Panc1 (cell line): Measurements from ENCODE around the gene TMEM235. TPM values are rescaled to one million over a fixed set of nuclear protein-coding genes. Genes with fewer than 3 reads are reported as not detected.

Experiments
- ATAC-seq: fragments of 200-7000 bp; cut with Tn5 transposase; 2 replicates; pipeline ENCODE4 v1.9.1; 2020; ENCODE audit warnings: mild to moderate bottlenecking, moderate library complexity
- BruUV-seq: library from RNA; stranded (reverse); fragments of 400-500 nt; replicated peaks from 2 replicates; lab custom pipeline; 2021; lab: Mats Ljungman, UMichigan
- CTCF ChIA-PET: fragments of 300-600 bp; sonication (Branson Sonifier 250); formaldehyde crosslinking; loops from one replicate; lab custom pipeline; 2022; ENCODE audit warnings: antibody characterized with exemption; lab: Charles Lee
- POLR2A ChIA-PET: fragments of 300-600 bp; sonication (Branson Sonifier 250); formaldehyde crosslinking; loops from one replicate; lab custom pipeline; 2022; ENCODE audit warnings: antibody characterized with exemption; lab: Charles Lee
- DNase-seq: peaks from one replicate; pipeline ENCODE4 v3.0.0-alpha.2; 2010; ENCODE audit warnings: low read depth, low spot score
- H3K27ac ChIP-seq: 2 replicates; pipeline ENCODE4 v1.5.1; 2011; ENCODE audit warnings: mild to moderate bottlenecking, low read length, inconsistent platforms
- H3K27me3 ChIP-seq: fragments of 200-500 bp; sonication (Bioruptor generic); 2 replicates; pipeline ENCODE4 v1.6.0; 2014; ENCODE audit warnings: low read length, inconsistent platforms; ENCODE audit not compliant: control insufficient read depth, insufficient read depth
- H3K36me3 ChIP-seq: fragments of 200-500 bp; sonication (Bioruptor generic); 2 replicates; pipeline ENCODE4 v1.5.1; 2014; ENCODE audit warnings: inconsistent platforms, mild to moderate bottlenecking, low read length, moderate library complexity; ENCODE audit not compliant: control insufficient read depth, insufficient read depth
- H3K4me1 ChIP-seq: 2 replicates; pipeline ENCODE4 v1.5.1; 2011; ENCODE audit warnings: inconsistent platforms, mild to moderate bottlenecking, low read length, moderate library complexity; ENCODE audit not compliant: control insufficient read depth, insufficient read depth
- H3K4me3 ChIP-seq, 2 experiments: 2 replicates each; pipeline ENCODE4 v1.5.1; 2011 to 2012; ENCODE audit warnings: low read depth in 2 of 2, low read length in 2 of 2, mild to moderate bottlenecking in 2 of 2, inconsistent platforms in 1 of 2, moderate library complexity in 1 of 2
- H3K9me3 ChIP-seq: fragments of 200-500 bp; sonication (Bioruptor generic); 2 replicates; pipeline ENCODE4 v1.5.1; 2014; ENCODE audit warnings: low read depth, mild to moderate bottlenecking, inconsistent platforms, low read length, moderate library complexity; ENCODE audit not compliant: control insufficient read depth, insufficient read depth
- POLR2AphosphoS5 ChIP-seq: IDR thresholded peaks from 2 replicates; pipeline ENCODE4 v1.6.1; 2012; ENCODE audit warnings: mild to moderate bottlenecking, low read depth, low read length, moderate library complexity
- SIN3A ChIP-seq: IDR thresholded peaks from 2 replicates; pipeline ENCODE4 v1.6.1; 2012; ENCODE audit warnings: low read depth, mild to moderate bottlenecking, low read length, moderate library complexity, borderline replicate concordance; ENCODE audit not compliant: insufficient read depth
- TCF7L2 ChIP-seq: IDR thresholded peaks from 2 replicates; pipeline ENCODE4 v1.6.1; 2011; ENCODE audit warnings: mild to moderate bottlenecking, low read depth, low read length, inconsistent platforms
- in situ Hi-C: cut with HindIII; loops from 2 replicates; pipeline ENCODE4 v1.10.0; 2016; ENCODE audit warnings: low sequenced_read_pairs, low pct_unique_long_range_greater_than_20kb
- intact Hi-C: fragments of 100-400 bp; cut with micrococcal nuclease; formaldehyde crosslinking; loops from one replicate; pipeline ENCODE4 v1.10.0; 2022; ENCODE audit not compliant: unreplicated experiment
- total RNA-seq: library from RNA; stranded (reverse); gene quantifications from one replicate; pipeline ENCODE4 v1.2.1, GENCODE V29; 2021; ENCODE audit not compliant: unreplicated experiment
- TF ChIP-seq, protein P1 (sequence below), 2 experiments: IDR thresholded peaks; 2 replicates each; pipeline ENCODE4 v1.6.1; 2011 to 2012; ENCODE audit warnings: low read depth in 2 of 2, control low read depth in 1 of 2, low read length in 1 of 2, mild to moderate bottlenecking in 1 of 2, moderate library complexity in 1 of 2; ENCODE audit not compliant: insufficient read depth in 1 of 2
- TF ChIP-seq, protein P2 (sequence below): fragments of 450-650 bp; IDR thresholded peaks from 2 replicates; pipeline ENCODE4 v1.5.1; 2017; ENCODE audit warnings: mild to moderate bottlenecking

TMEM235 gene
- total RNA-seq, 1 experiment from 2014 or later: not detected

DNA sequence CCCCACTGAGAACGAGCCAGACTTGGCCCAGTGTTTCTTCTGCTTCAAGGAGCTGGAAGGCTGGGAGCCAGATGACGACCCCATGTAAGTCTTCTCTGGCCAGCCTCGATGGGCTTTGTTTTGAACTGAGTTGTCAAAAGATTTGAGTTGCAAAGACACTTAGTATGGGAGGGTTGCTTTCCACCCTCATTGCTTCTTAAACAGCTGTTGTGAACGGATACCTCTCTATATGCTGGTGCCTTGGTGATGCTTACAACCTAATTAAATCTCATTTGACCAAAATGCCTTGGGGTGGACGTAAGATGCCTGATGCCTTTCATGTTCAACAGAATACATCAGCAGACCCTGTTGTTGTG, 16.7 kb upstream of the TMEM235 start:
- TF ChIP-seq, protein P1, sequence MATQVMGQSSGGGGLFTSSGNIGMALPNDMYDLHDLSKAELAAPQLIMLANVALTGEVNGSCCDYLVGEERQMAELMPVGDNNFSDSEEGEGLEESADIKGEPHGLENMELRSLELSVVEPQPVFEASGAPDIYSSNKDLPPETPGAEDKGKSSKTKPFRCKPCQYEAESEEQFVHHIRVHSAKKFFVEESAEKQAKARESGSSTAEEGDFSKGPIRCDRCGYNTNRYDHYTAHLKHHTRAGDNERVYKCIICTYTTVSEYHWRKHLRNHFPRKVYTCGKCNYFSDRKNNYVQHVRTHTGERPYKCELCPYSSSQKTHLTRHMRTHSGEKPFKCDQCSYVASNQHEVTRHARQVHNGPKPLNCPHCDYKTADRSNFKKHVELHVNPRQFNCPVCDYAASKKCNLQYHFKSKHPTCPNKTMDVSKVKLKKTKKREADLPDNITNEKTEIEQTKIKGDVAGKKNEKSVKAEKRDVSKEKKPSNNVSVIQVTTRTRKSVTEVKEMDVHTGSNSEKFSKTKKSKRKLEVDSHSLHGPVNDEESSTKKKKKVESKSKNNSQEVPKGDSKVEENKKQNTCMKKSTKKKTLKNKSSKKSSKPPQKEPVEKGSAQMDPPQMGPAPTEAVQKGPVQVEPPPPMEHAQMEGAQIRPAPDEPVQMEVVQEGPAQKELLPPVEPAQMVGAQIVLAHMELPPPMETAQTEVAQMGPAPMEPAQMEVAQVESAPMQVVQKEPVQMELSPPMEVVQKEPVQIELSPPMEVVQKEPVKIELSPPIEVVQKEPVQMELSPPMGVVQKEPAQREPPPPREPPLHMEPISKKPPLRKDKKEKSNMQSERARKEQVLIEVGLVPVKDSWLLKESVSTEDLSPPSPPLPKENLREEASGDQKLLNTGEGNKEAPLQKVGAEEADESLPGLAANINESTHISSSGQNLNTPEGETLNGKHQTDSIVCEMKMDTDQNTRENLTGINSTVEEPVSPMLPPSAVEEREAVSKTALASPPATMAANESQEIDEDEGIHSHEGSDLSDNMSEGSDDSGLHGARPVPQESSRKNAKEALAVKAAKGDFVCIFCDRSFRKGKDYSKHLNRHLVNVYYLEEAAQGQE (IDR thresholded peaks at IDR 0.05; ENCODE audit: insufficient read depth in 1 of 2, low read depth in 2 of 2, low read length in 1 of 2): no peak
- no peak for TF ChIP-seq TCF7L2
- TF ChIP-seq POLR2AphosphoS5: no peak
- TF ChIP-seq SIN3A: no peak
- TF ChIP-seq, protein P2, sequence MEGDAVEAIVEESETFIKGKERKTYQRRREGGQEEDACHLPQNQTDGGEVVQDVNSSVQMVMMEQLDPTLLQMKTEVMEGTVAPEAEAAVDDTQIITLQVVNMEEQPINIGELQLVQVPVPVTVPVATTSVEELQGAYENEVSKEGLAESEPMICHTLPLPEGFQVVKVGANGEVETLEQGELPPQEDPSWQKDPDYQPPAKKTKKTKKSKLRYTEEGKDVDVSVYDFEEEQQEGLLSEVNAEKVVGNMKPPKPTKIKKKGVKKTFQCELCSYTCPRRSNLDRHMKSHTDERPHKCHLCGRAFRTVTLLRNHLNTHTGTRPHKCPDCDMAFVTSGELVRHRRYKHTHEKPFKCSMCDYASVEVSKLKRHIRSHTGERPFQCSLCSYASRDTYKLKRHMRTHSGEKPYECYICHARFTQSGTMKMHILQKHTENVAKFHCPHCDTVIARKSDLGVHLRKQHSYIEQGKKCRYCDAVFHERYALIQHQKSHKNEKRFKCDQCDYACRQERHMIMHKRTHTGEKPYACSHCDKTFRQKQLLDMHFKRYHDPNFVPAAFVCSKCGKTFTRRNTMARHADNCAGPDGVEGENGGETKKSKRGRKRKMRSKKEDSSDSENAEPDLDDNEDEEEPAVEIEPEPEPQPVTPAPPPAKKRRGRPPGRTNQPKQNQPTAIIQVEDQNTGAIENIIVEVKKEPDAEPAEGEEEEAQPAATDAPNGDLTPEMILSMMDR: no peak
- in situ Hi-C loops (no loop called here), intact Hi-C loops (no loop called here)
- ChIA-PET POLR2A (interaction anchor here (0.7 kb wide), 1 partner anchor 39 kb away, joined by 7 read pairs; no protein-coding TSS in a partner anchor), CTCF (no interaction called here)
- Histone ChIP-seq H3K36me3 (peaks cover 5% of the 10 kb centered on the region), H3K27ac (peak overlapping the region; percentile 93), H3K27me3 (no peaks in the 10 kb centered on the region), H3K4me1 (0 out of 2 replicates have a peak, but pooled peaks cover 5% of the 10 kb centered on the region), H3K9me3 (no peaks in the 10 kb centered on the region), H3K4me3 (peak overlapping the region; percentile 58 to 74)
- ATAC-seq (peak; percentile 1; the same call in 1 of the 2 replicates), DNase-seq (no peak)
- no TSS peak for BruUV-seq

DNA sequence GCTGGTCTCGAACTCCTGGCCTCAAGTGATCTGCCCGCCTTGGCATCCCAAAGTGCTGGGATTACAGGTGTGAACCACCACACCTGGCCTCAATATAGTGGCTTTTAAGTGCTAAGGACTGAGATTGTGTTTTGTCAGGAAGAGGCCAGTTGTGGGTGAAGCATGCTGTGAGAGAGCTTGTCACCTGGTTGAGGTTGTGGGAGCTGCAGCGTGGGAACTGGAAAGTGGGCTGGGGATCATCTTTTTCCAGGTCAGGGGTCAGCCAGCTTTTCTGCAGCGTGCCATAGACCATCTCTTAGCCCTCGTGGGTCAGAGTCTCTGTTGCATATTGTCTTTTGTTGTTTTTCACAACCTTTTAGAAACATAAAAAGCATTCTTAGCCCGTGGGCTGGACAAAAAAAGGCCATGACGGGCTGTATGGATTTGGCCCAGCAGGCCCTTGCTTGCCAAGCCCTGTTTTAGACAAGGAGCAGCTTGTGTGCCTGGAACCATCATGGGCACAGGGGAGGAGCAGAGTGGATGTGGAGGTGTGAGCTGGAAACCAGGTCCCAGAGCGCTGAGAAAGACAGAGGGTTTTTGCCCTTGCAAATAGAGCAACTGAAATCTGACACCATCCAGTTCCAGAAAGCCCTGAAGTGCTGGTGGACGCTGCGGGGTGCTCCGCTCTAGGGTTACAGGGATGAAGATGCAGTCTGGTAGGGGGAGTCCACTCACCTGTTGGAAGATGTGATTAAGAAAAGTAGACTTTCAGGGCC, 11.9 kb upstream of the TMEM235 start:
- no peak overlapping the region for H3K4me3 ChIP-seq
- POLR2A ChIA-PET: interaction anchor here (0.6 kb wide), 2 partner anchors 10 to 14 kb away, joined by 3 to 5 read pairs; no protein-coding TSS in a partner anchor
- H3K36me3 ChIP-seq: peaks cover 11% of the 10 kb centered on the region
- DNase-seq (no peak), ATAC-seq (no peak)
- in situ Hi-C loops: no loop called here
- 0 out of 2 replicates have a peak, but pooled peaks cover 5% of the 10 kb centered on the region for H3K4me1 ChIP-seq
- intact Hi-C loops: no loop called here
- CTCF ChIA-PET: no interaction called here
- no peak overlapping the region for H3K27ac ChIP-seq
- no peaks in the 10 kb centered on the region for H3K27me3 ChIP-seq
- H3K9me3 ChIP-seq: no peaks in the 10 kb centered on the region
- TF ChIP-seq, protein P1 (IDR thresholded peaks at IDR 0.05; ENCODE audit: insufficient read depth in 1 of 2, low read depth in 2 of 2, low read length in 1 of 2): no peak
- TF ChIP-seq TCF7L2 (no peak), SIN3A (no peak), POLR2AphosphoS5 (no peak)
- TF ChIP-seq, protein P2: no peak
- no TSS peak for BruUV-seq
